Endothelial cell of umbilical vein (primary cell): Measurements from ENCODE around the gene MGAT5.

ENCODE experiments used
- CTCF ChIP-seq, 2 donors: IDR thresholded peaks; 1 replicate in 1 of 2; 2 replicates in 1 of 2; pipeline ENCODE4 v1.5.1; 2011; ENCODE audit warnings: low read length in 2 of 2, mild to moderate bottlenecking in 2 of 2, moderate library complexity in 2 of 2, control low read depth in 1 of 2, inconsistent platforms in 1 of 2, low read depth in 1 of 2; ENCODE audit not compliant: insufficient read depth in 1 of 2; ENCODE audit errors: extremely low read depth in 1 of 2
- EZH2 ChIP-seq: IDR thresholded peaks from 2 replicates; pipeline ENCODE4 v1.6.1; 2012; ENCODE audit warnings: borderline replicate concordance, low read depth, mild to moderate bottlenecking, moderate library complexity, low read length, inconsistent platforms; ENCODE audit not compliant: severe bottlenecking
- JUN ChIP-seq: IDR thresholded peaks from 2 replicates; pipeline ENCODE4 v1.6.1; 2011; ENCODE audit warnings: borderline replicate concordance, low read depth; ENCODE audit not compliant: insufficient read length, insufficient read depth
- MAX ChIP-seq: IDR thresholded peaks from 2 replicates; pipeline ENCODE4 v1.6.1; 2011; ENCODE audit not compliant: insufficient read depth, insufficient read length
- POLR2A ChIP-seq: IDR thresholded peaks from 2 replicates; pipeline ENCODE4 v1.6.1; 2012; ENCODE audit warnings: low read depth, mild to moderate bottlenecking, control low read depth, low read length
- POLR2AphosphoS5 ChIP-seq: IDR thresholded peaks from 2 replicates; pipeline ENCODE4 v1.6.1; 2012; ENCODE audit warnings: low read depth, mild to moderate bottlenecking, control low read depth, low read length, moderate library complexity; ENCODE audit not compliant: insufficient read depth

- TF ChIP-seq CTCF (IDR thresholded peaks at IDR 0.05; ENCODE audit: extremely low read depth in 1 of 2, insufficient read depth in 1 of 2, low read depth in 1 of 2, low read length in 2 of 2) (no peak), POLR2A (no peak), EZH2 (no peak), POLR2AphosphoS5 (no peak), MAX (no peak), JUN (no peak)
These were observed 21.4 kb upstream of the MGAT5 start for GRCh38 chr2:134232461-134232860.
